CD4-positive, alpha-beta T cell treated with Interleukin-21 for 1 hour (primary cell): ENCODE data around the gene CD276.
"Not testable (repeated sequence)": the region's sequence is repeated elsewhere in the genome, so short reads cannot be mapped to it uniquely, and the experiment has no call there.

Experiments used
- DNase-seq: peaks from one replicate; pipeline ENCODE4 v3.0.0-alpha.2; 2020

The CD276 gene

GRCh38 chr15:73683777-73684580, at the start of gene CD276:
Gene CD276, plus strand, starts transcription at chr15:73684383. Its CDS starts 15,257 bp downstream, at chr15:73699640.
- DNase-seq: no peak

GRCh38 chr15:73637527-73637926, 46.7 kb upstream of the CD276 start:
- DNase-seq: no peak

- DNase-seq: not testable (repeated sequence)
These were observed 44.7 kb upstream of the CD276 start for GRCh38 chr15:73639464-73639863.

GRCh38 chr15:73647259-73648013, 36.7 kb upstream of the CD276 start:
- no peak for DNase-seq

- no peak for DNase-seq
These were observed 36.2 kb upstream of the CD276 start for GRCh38 chr15:73648014-73648295.

GRCh38 chr15:73650416-73651126, 33.6 kb upstream of the CD276 start:
- no peak for DNase-seq

- DNase-seq: no peak
These were observed 29.5 kb upstream of the CD276 start for GRCh38 chr15:73654659-73655058.

GRCh38 chr15:73655724-73656123, 28.5 kb upstream of the CD276 start:
- no peak for DNase-seq

- no peak for DNase-seq
These were observed 25.5 kb upstream of the CD276 start for GRCh38 chr15:73658645-73659044.

GRCh38 chr15:73660455-73660854, 23.7 kb upstream of the CD276 start:
- DNase-seq: no peak

GRCh38 chr15:73674587-73674986, 9.6 kb upstream of the CD276 start:
- DNase-seq: no peak

- DNase-seq: peak; percentile 58
These were observed 7.0 kb upstream of the CD276 start for GRCh38 chr15:73677146-73677607.

GRCh38 chr15:73677733-73678132, 6.5 kb upstream of the CD276 start:
- DNase-seq: no peak

- no peak for DNase-seq
These were observed 5.7 kb upstream of the CD276 start for GRCh38 chr15:73678498-73678897.

- DNase-seq: no peak
These were observed 5.0 kb upstream of the CD276 start for GRCh38 chr15:73679180-73679579.

GRCh38 chr15:73679964-73680363, 4.2 kb upstream of the CD276 start:
- DNase-seq: no peak

- DNase-seq: no peak
These were observed 3.6 kb upstream of the CD276 start for GRCh38 chr15:73680549-73680948.

- no peak for DNase-seq
These were observed 3.1 kb upstream of the CD276 start for GRCh38 chr15:73681063-73681462.

GRCh38 chr15:73681856-73682599, 2.2 kb upstream of the CD276 start:
- no peak for DNase-seq

- DNase-seq: no peak
These were observed 1.5 kb upstream of the CD276 start for GRCh38 chr15:73682600-73683090.

GRCh38 chr15:73683257-73683776, 866 bp upstream of the CD276 start:
- no peak for DNase-seq
